LNCAP (cell line): ENCODE measurements around the gene SSH2.

ENCODE experiments used
- CTCF ChIP-seq: fragments of 450-650 bp; IDR thresholded peaks from 2 replicates; pipeline ENCODE4 v1.5.1; 2017; ENCODE audit warnings: mild to moderate bottlenecking

Gene SSH2

GRCh38 chr17:29918922-29919856 lies 10.8 kb downstream of the SSH2 start:
- no peak for TF ChIP-seq CTCF

- TF ChIP-seq CTCF, result no peak
Measured at GRCh38 chr17:29918016-29918415, 12.0 kb downstream of the SSH2 start.

GRCh38 chr17:29914819-29915537 lies 15.1 kb downstream of the SSH2 start:
- TF ChIP-seq CTCF, result no peak

GRCh38 chr17:29911641-29912177 lies 18.3 kb downstream of the SSH2 start:
- no peak for TF ChIP-seq CTCF

GRCh38 chr17:29909236-29910003 lies 20.6 kb downstream of the SSH2 start:
- TF ChIP-seq CTCF, result no peak

GRCh38 chr17:29906969-29907368 lies 23.1 kb downstream of the SSH2 start:
- TF ChIP-seq CTCF, result no peak

GRCh38 chr17:29905879-29906167 lies 24.2 kb downstream of the SSH2 start:
- TF ChIP-seq CTCF, result no peak
